MM.1S (cell line): ENCODE data around the gene RNASEH2A.

Source experiments
- DNase-seq: peaks from one replicate; pipeline ENCODE4 v3.0.0-alpha.2; 2015
- H2AFZ ChIP-seq: fragments of 300-600 bp; sonication (generic); 2 replicates; pipeline ENCODE4 v1.6.0; 2016; ENCODE audit warnings: antibody characterized with exemption, low read length
- H3F3A ChIP-seq: fragments of 300-600 bp; sonication (generic); 2 replicates; pipeline ENCODE4 v1.6.1; 2016; ENCODE audit warnings: mild to moderate bottlenecking, antibody characterized with exemption, low read length, moderate library complexity, mixed read lengths; ENCODE audit not compliant: insufficient read depth
- H3K27ac ChIP-seq: fragments of 300-600 bp; sonication (generic); 2 replicates; pipeline ENCODE4 v1.5.1; 2016; ENCODE audit warnings: mild to moderate bottlenecking, low read length
- H3K27me3 ChIP-seq: fragments of 300-600 bp; sonication (generic); replicated peaks from 2 replicates; pipeline ENCODE4 v1.6.0; 2016; ENCODE audit warnings: low read length; ENCODE audit not compliant: insufficient read depth
- H3K36me3 ChIP-seq: fragments of 300-600 bp; sonication (generic); replicated peaks from 2 replicates; pipeline ENCODE4 v1.6.1; 2016; ENCODE audit warnings: mild to moderate bottlenecking, low read length, mixed read lengths; ENCODE audit not compliant: insufficient read depth
- H3K4me1 ChIP-seq: fragments of 300-600 bp; sonication (generic); 2 replicates; pipeline ENCODE4 v1.6.1; 2016; ENCODE audit warnings: low read length, mixed read lengths
- H3K4me2 ChIP-seq: fragments of 300-600 bp; sonication (generic); 2 replicates; pipeline ENCODE4 v1.6.0; 2016; ENCODE audit warnings: low read depth, low read length
- H3K4me3 ChIP-seq: fragments of 300-600 bp; sonication (generic); 2 replicates; pipeline ENCODE4 v1.5.1; 2016; ENCODE audit warnings: low read length, mixed read lengths
- H3K79me2 ChIP-seq: fragments of 300-600 bp; sonication (generic); 2 replicates; pipeline ENCODE4 v1.6.1; 2016; ENCODE audit warnings: mixed run types, low read length, mixed read lengths
- H3K9ac ChIP-seq: fragments of 300-600 bp; sonication (generic); 2 replicates; pipeline ENCODE4 v1.6.1; 2016; ENCODE audit warnings: low read length, mixed read lengths
- H3K9me2 ChIP-seq: fragments of 300-600 bp; sonication (generic); replicated peaks from 2 replicates; pipeline ENCODE4 v1.6.1; 2016; ENCODE audit warnings: mild to moderate bottlenecking, low read length, mixed read lengths; ENCODE audit not compliant: insufficient read depth
- H3K9me3 ChIP-seq: fragments of 300-600 bp; sonication (generic); replicated peaks from 2 replicates; pipeline ENCODE4 v1.6.1; 2016; ENCODE audit warnings: mild to moderate bottlenecking, low read length, mixed read lengths; ENCODE audit not compliant: insufficient read depth
- H4K20me1 ChIP-seq: fragments of 300-600 bp; sonication (generic); 2 replicates; pipeline ENCODE4 v1.6.1; 2016; ENCODE audit warnings: mild to moderate bottlenecking, low read length, moderate library complexity, mixed read lengths; ENCODE audit not compliant: insufficient read depth
- EZH2 ChIP-seq: fragments of 300-600 bp; sonication (generic); optimal IDR thresholded peaks from 2 replicates; pipeline ENCODE3; 2017; ENCODE audit warnings: low read depth, mild to moderate bottlenecking, antibody characterized with exemption, low read length, mixed read lengths
- EZH2phosphoT487 ChIP-seq: fragments of 300-600 bp; sonication (generic); IDR thresholded peaks from 2 replicates; pipeline ENCODE4 v1.6.1; 2018; ENCODE audit warnings: antibody characterized with exemption, low read length
- TF ChIP-seq, protein P1 (sequence below): fragments of 300-600 bp; sonication (generic); IDR thresholded peaks from 2 replicates; pipeline ENCODE4 v1.5.1; 2016; ENCODE audit warnings: antibody characterized with exemption, low read length, mixed read lengths

RNASEH2A gene

DNA sequence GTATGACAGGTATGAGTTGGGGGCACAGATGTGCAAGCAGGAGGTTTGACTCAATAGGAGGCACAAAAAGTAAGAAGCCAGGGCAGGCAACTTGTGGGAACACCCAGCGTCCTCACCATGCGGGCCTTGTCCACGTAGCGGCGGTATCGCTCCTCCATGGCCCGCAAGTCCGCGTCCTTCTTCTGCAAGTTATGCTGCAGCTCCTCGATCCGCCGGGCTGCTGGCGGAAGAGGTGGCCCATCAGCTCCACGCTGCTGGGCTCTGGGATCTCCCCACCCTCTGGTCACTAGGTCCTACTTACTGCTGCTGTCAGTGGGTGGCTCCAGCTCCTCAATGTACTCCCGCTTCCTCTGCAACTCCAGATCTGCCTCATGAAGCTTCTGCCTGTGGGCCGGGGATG lies 41.7 kb upstream of the RNASEH2A start:
- no peak overlapping the region for H3K9ac ChIP-seq
- no peaks in the 10 kb centered on the region for H3K36me3 ChIP-seq
- H4K20me1 ChIP-seq: no peaks in the 10 kb centered on the region
- H3K4me3 ChIP-seq: no peak overlapping the region
- no peak overlapping the region for H3K27ac ChIP-seq
- no peak for TF ChIP-seq EZH2phosphoT487
- no peak for TF ChIP-seq EZH2
- TF ChIP-seq, protein P1, sequence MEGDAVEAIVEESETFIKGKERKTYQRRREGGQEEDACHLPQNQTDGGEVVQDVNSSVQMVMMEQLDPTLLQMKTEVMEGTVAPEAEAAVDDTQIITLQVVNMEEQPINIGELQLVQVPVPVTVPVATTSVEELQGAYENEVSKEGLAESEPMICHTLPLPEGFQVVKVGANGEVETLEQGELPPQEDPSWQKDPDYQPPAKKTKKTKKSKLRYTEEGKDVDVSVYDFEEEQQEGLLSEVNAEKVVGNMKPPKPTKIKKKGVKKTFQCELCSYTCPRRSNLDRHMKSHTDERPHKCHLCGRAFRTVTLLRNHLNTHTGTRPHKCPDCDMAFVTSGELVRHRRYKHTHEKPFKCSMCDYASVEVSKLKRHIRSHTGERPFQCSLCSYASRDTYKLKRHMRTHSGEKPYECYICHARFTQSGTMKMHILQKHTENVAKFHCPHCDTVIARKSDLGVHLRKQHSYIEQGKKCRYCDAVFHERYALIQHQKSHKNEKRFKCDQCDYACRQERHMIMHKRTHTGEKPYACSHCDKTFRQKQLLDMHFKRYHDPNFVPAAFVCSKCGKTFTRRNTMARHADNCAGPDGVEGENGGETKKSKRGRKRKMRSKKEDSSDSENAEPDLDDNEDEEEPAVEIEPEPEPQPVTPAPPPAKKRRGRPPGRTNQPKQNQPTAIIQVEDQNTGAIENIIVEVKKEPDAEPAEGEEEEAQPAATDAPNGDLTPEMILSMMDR: no peak
- H3K27me3 ChIP-seq: no peaks in the 10 kb centered on the region
- no peaks in the 10 kb centered on the region for H3F3A ChIP-seq
- no peaks in the 10 kb centered on the region for H3K9me2 ChIP-seq
- H2AFZ ChIP-seq: no peak overlapping the region
- no peak overlapping the region for H3K4me2 ChIP-seq
- H3K79me2 ChIP-seq: no peaks in the 10 kb centered on the region
- peaks cover 6% of the 10 kb centered on the region; the same call in 1 of the 2 replicates for H3K4me1 ChIP-seq
- no peak for DNase-seq
- no peaks in the 10 kb centered on the region for H3K9me3 ChIP-seq

DNA sequence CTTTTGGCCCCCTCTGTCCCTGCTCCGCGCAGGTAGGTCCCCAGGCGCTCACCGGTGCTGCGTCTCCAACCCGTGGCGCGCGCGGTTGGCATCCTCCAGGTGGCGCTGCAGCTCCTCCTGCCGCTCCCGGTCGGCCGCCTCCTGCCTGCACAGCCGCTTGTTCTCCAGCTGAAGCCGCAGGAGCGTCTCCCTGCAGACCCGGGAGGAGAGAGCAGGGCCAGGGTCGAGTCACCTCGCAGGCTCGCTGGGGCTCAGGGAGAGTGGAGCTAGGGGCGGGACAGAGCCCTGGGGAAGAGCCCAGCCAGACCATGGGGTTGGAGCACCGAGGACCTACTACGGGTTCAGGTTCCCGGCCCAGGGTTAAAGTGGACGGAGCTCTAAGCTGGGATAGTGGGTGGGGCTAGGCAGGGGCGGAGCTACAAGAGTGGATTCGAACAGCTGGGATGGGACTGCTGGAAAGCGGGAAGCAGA lies 40.3 kb upstream of the RNASEH2A start:
- H4K20me1 ChIP-seq: no peaks in the 10 kb centered on the region
- peak; percentile 65 for DNase-seq
- peaks cover 10% of the 10 kb centered on the region for H3K4me1 ChIP-seq
- peak overlapping the region; percentile 99 for H3K4me2 ChIP-seq
- H3K27me3 ChIP-seq: no peaks in the 10 kb centered on the region
- H3K36me3 ChIP-seq: no peaks in the 10 kb centered on the region
- no peaks in the 10 kb centered on the region for H3F3A ChIP-seq
- H3K9ac ChIP-seq: no peak overlapping the region; the same call in 1 of the 2 replicates
- TF ChIP-seq, protein P1: peak; percentile 90
- TF ChIP-seq EZH2 (no peak), EZH2phosphoT487 (no peak)
- peak overlapping the region; percentile 63 for H3K4me3 ChIP-seq
- no peaks in the 10 kb centered on the region for H3K9me3 ChIP-seq
- H3K79me2 ChIP-seq: no peaks in the 10 kb centered on the region
- H3K27ac ChIP-seq: no peak overlapping the region
- H3K9me2 ChIP-seq: no peaks in the 10 kb centered on the region
- peak overlapping the region; percentile 85 for H2AFZ ChIP-seq

DNA sequence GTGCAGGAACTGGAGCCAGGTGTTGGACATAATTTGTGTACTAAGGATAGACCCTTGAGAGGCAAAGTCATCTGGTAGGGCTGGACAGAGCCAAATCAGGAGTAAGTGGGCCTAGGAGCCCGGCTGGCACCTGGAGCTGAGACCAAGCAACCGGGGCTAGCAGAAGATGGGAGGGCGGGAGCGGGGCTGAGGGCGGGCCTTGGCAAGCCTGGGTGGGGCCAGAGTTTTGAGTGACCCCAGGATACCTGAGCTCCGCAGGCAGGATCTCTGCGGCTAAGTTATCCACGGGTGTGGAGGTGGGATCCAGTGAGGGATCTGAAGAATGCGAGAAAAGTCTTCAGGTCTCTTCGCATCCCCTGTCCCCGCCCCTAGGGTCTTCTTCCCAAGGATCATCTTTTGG lies 39.2 kb upstream of the RNASEH2A start:
- DNase-seq: no peak
- H3K27me3 ChIP-seq: no peaks in the 10 kb centered on the region
- no peak overlapping the region for H3K4me2 ChIP-seq
- H3K9me2 ChIP-seq: no peaks in the 10 kb centered on the region
- H3K27ac ChIP-seq: no peak overlapping the region
- H3K79me2 ChIP-seq: no peaks in the 10 kb centered on the region
- no peaks in the 10 kb centered on the region for H3K36me3 ChIP-seq
- no peak overlapping the region for H2AFZ ChIP-seq
- no peaks in the 10 kb centered on the region for H3K9me3 ChIP-seq
- no peak overlapping the region for H3K4me3 ChIP-seq
- no peaks in the 10 kb centered on the region for H3F3A ChIP-seq
- H3K9ac ChIP-seq: no peak overlapping the region
- TF ChIP-seq, protein P1: no peak
- TF ChIP-seq EZH2phosphoT487: no peak
- TF ChIP-seq EZH2: no peak
- peaks cover 10% of the 10 kb centered on the region for H3K4me1 ChIP-seq
- no peaks in the 10 kb centered on the region for H4K20me1 ChIP-seq
